NB4 (cell line): Measurements from ENCODE around the gene NSD1.

Source experiments
- MYC ChIP-seq: IDR thresholded peaks from 2 replicates; pipeline ENCODE4 v1.6.1; 2011; ENCODE audit warnings: low read depth, low read length
- TF ChIP-seq, protein P1 (sequence below): IDR thresholded peaks from one replicate; pipeline ENCODE4 v1.5.1; 2012; ENCODE audit warnings: low read depth, low read length

DNA sequence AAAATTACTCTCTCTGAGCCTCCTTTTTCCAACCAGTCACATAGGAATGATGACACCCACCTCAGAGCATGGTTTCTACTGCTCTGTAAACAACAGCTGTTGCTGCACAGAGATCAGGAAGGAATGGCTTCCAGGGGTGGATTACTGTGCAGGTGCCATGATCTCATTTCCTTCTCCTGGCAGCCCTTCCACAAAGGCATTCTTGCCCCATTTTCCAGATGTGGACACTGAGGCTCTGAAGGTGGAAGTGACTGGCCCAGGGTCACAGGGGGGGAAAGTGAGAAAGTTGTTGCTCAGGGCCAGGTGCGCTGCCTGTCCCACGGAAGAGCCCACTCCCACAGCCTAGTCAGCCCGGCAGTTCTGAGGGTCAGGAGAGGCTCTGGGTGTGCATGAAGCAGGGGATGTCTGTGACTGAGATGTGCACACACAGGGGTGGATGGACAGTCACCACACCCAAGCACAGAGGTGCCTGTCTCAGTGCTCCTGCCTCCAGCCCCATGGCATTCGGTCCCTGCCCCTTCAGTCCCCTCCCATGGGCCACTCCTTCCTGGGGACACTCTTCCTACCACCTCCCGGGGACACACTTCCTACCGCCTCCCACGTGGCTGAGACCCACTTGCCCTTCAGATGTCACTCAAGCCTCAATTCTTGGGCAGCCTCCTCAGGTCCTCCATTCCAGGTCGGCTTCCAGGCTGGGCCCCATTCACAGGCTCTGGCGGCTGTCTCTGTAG is 29.9 kb upstream of the NSD1 start:
- TF ChIP-seq, protein P1, sequence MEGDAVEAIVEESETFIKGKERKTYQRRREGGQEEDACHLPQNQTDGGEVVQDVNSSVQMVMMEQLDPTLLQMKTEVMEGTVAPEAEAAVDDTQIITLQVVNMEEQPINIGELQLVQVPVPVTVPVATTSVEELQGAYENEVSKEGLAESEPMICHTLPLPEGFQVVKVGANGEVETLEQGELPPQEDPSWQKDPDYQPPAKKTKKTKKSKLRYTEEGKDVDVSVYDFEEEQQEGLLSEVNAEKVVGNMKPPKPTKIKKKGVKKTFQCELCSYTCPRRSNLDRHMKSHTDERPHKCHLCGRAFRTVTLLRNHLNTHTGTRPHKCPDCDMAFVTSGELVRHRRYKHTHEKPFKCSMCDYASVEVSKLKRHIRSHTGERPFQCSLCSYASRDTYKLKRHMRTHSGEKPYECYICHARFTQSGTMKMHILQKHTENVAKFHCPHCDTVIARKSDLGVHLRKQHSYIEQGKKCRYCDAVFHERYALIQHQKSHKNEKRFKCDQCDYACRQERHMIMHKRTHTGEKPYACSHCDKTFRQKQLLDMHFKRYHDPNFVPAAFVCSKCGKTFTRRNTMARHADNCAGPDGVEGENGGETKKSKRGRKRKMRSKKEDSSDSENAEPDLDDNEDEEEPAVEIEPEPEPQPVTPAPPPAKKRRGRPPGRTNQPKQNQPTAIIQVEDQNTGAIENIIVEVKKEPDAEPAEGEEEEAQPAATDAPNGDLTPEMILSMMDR, result no peak
- TF ChIP-seq MYC, result no peak
